Eye (tissue), 1 donor: ENCODE data around the gene GPR89B.
"Not testable (repeated sequence)": the region's sequence is repeated elsewhere in the genome, so short reads cannot be mapped to it uniquely, and the experiment has no call there.

Experiments used
- DNase-seq: peaks from one replicate; pipeline ENCODE4 v3.0.0-alpha.2; 2015

The GPR89B gene

DNA sequence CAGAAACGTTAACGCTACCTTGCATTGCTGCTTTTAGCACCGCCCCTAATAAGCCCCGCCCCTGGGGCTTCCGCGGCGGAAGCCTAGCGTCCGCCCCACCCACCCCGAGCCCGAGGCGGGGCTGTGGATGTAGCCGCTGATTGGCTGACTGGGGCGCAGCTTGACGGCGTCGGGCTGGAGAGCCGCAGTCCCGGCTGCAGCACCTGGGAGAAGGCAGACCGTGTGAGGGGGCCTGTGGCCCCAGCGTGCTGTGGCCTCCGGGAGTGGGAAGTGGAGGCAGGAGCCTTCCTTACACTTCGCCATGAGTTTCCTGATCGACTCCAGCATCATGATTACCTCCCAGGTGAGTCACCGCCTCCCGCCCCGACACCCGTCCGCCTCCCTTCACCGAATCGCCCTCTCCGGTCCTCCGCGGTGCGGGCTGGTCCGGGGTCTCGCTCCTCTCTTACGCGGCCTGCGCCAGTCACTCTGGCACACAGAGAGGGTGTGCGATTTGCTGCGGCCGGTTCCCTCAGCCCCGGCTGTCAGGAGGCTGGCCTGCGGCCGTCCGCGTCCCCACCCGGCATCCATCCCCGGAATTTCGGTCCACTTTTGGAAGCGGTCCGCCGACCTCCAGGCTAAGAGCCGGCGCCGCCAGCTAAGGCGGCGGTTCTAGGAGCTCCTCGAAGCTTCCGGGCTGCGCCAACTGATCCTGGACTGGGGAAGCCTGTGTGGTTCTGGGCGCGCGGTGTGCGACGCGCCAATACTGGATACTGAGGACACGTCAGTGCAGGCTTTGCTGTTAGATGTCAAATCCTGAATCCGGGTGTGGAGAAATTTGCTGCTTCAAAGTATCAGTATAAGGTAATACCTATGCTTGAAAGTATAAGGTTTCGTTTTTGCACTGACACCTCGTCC, at the start of gene GPR89B:
Gene GPR89B (plus strand): TSS at position 185 of the 897 bp plus-strand sequence. CDS start 117 bp downstream, at position 302.
- DNase-seq = peak; percentile 94

DNA sequence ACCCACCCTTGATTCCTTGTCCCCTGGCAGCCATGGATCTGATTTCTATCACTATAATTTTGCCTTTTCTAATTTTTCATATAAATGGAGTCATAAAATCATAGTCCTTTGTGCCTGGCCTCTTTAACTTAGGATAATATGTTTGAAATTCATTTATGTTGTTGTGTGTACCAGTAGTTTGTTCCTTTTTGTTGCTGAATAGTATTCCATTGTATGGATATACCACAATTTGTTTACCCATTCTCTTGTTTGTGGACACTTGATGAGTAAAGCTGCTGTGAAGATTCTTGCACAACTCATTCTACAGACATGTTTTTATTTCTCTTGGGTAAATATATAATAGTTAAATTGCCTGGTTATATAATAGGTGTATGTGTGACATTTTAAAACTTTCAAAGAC, 48.3 kb upstream of the GPR89B start:
- no peak for DNase-seq

DNA sequence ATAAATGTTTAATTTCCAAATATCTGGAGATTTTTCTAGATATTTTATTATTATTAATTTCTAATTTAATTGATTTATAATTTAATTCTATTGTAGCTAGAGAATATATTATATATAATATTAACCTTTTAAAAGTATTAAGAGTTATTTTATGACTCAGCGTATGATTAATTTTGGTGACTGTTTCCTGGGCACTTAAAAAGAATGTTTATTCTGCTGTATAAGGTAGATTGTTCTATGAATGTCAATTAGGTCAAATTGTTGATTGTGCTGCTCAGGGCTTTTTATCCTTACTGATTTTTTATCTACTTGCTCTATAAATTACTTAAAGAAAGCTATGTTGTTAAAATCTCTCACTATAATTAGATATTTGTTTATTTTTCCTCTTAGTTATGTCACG, 45.7 kb upstream of the GPR89B start:
- DNase-seq = no peak

DNA sequence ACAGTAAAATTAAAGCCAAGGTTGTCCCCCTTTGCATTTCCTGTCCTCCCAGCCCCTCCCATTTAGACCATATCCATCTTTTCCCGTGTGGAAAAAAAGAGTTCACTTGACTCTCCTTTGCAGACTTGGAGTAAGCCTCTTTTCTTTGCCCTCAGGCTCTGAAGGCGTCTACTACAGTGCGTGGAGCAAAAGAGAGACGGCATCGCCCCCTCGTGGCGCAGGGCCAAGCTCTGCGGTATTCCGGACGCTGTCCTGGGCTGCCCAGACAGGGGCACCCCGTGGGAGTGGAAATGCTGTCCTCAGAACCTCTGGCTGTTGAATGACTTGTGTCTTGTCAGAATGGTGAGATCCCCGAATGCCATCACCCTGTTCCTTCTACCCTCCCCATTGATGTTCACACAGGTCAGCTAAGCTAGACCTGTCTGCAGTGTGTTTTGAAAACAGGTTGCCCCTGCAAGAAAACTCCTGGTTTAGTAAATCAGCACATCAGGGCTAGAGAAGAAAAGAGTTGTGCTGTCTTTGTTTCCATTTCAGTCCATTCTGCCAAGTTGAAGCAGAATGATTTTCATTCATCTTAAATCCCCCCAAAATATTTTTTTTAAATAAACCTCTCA, 37.9 kb upstream of the GPR89B start:
- peak; percentile 89 for DNase-seq

DNA sequence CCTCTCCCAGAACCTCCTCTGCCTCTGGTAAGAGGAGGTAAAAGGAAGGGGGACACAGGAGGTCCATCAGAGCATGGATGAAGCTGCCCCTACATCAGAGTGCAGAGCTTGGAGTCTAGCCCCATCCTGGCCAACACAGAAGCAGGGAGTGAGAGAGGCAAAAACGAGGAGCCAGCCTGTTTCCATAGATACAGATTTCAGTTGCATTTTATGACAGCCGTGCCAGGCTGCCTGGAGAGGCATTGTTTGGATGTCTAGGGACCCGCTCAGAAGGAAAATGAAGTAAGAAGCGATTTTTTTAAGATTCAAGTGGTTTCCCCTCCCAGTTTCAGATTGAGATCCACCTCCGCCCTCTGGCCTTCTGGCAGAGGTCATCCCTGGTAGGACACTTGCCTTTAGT, 37.1 kb upstream of the GPR89B start:
- peak; percentile 15 for DNase-seq

DNA sequence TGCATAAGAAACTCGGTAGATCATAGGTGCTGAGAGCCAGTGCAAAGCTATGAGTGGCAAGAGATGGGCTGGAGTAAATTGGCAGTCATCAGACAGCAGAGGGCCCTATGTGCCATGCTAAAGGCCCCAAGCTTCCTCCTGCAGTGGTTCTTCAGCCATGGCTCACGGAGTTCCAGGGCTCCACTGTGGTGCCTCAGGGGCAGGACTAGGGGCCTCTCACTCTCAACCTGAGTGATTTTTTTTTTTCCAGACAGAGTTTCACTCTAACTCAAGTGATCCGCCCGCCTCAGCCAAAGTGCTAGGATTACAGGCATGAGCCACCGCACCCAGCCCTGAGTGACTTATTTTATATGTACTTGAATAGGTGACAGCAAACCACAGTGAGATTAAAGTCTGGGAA, 36.0 kb upstream of the GPR89B start:
- DNase-seq = no peak

DNA sequence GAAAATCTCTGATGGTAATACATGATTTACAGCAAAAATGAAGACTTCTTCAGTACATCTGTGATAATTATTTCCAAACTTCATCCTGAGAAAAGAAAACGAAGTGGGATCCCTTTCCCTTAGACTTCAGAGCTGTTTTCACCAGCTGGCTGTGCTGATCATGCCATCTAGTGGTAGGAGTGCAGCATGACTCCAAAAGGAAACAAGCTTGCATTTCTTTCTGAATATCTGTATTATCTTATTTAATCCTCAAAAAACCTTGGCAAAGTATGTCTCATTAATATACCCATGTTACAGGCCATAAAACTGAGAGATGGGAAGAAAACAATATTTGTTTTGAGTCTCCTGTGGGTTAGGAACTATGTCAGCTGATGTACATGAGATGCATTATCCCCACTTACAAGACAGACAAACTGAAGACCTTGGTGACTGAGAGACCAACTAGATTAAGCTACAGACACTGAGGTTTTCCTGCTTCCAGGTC, 35.4 kb upstream of the GPR89B start:
- peak; percentile 80 for DNase-seq

DNA sequence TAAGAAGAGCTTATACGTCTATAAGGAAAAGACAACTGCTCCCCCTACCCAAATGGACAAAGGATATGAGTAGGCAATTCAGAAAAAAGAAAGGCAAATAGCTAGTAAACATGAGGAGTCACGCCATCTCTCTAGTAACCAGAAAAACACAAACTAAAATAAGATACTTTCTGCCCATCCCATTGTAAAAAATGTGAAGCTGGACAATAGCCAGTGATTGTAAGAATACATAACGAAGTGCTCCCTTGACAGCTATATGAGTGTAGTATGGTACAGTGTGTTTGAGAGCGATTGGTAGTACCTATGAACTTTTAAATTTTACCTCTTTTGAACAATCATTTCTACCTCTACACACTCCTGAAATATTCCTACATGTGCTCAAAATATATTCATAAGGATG, 33.1 kb upstream of the GPR89B start:
- DNase-seq = no peak

DNA sequence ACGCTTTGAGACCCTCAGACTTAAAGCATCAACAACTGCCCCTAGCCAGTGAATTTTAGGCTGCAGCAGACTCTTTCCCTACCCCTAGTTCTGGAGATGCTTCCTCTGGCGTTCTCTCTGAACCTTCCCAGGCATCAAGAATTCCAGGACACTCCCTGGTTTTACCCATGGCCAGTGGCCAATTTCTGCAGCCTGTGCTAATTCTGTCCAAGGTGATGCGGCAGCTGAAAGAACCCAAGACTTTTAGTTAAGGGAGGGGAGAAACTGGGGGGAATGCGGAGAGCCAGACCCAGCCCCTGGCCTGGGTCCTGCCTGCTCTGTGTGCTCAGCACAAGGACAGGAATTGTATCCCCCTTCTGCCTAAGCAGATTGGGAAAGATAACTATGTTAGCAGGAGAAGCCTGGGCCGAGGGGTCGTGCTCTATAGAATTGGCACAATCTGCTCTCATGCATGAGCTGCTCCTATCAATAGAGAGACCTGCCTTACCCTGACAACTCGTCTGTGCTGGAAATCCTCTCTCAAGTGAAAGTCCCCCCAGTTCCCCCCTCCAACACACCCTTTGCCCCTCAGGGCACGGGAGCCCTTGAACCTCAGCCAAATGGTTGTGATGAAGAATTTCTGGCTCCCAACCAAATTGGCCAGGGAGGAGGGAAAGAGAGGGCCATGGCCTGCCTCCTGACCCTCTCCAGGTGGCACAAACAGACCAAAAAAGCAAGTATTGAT, 31.0 kb upstream of the GPR89B start:
- DNase-seq = peak; percentile 88

DNA sequence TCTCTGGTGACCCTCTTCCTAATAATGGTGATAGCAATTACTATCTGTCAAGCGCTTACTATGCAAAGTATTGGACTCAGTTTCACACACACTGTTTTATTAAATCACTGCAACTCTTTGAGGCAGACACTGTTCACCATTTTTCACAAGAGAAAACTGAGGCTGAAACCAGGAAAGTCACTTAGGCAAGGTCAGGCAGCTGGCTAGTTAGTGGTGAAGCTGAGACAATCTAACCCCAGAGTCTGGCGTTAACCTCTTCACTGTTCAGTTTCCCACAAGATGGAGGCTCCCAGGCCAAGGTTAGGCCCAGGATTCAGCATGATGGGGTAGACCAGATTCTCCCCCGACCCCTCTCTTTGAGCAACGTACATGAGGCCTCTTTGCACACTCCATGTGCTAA, 30.4 kb upstream of the GPR89B start:
- no peak for DNase-seq

DNA sequence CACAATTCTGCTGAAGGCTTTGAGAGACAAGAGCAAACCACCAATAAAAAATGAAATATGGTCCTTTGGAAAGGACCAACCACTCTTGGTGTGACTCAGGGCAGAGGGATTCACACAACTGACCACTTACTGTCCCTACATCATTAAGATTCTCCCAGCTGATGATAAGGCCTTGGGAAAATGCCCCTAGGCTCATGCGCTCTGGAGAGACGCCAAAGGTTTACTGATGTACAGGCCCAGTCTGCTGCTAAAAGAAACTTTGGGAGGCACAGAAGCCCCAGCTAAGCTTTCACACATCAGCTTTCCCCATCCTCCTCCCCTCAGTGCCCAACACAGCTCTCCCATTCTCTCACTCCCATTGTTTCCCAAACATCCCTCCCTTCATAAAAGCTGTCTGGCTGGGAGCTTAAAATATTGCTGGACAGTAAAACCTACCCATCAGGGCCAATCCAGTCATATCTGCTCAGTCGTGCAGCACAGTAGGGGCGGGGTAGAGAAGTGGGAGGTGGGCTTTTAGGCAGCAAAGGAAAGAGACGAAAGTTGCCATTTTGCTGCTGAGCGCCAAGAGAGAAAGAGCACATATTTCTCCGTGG, 25.9 kb upstream of the GPR89B start, which contains the start of gene GJA8:
Gene GJA8 (plus strand): TSS at position 543 of the 593 bp plus-strand sequence. CDS start 5,161 bp downstream, outside the sequence.
- DNase-seq = peak; percentile 28

DNA sequence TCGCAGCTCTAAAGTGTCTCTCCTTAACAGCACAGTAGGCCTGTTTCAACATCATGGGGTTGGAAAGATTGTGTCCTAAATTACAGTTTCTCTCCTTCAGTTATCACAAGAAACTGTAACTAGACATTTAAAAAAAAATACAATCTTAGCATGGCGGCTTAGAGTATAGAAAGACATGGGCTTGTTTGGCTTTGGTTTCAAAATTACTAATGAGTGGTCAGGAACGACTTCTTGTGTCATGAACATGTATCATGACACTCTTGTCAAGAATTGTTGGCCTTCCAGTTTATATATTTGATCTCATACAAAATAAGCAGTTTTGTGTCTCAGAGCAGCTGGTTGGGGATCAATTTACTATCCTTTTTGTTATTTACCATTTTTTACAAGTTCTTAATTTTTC, 23.5 kb upstream of the GPR89B start:
- DNase-seq = no peak

DNA sequence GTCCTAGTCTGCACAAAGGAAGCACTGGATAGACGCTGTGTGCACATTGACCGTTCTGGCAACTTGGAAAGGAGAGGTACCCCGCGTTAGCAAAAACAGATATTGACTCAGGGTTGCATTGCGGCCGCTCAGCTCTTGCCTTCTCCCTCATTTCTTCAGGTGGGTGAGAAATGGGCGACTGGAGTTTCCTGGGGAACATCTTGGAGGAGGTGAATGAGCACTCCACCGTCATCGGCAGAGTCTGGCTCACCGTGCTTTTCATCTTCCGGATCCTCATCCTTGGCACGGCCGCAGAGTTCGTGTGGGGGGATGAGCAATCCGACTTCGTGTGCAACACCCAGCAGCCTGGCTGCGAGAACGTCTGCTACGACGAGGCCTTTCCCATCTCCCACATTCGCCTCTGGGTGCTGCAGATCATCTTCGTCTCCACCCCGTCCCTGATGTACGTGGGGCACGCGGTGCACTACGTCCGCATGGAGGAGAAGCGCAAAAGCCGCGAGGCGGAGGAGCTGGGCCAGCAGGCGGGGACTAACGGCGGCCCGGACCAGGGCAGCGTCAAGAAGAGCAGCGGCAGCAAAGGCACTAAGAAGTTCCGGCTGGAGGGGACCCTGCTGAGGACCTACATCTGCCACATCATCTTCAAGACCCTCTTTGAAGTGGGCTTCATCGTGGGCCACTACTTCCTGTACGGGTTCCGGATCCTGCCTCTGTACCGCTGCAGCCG, 20.3 kb upstream of the GPR89B start:
- DNase-seq = no peak

DNA sequence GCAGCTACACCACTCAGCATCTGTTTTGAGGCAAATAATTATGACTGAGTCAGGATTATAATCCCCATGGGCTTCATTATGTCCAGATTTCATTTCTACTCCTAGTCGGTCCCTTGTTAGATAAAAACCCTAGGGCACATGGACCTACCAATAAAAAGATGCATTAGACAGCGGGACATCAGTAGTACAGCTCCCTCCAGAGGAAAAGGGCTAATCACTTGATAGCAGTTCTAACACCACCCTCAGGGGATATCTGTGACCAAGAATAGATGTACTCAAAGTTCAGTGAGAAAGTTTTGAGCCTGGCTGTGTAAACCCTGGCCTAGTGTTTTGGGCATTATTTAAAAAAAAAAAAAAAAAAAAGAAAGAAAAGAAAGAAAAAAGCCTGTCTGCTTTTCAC, 15.7 kb upstream of the GPR89B start:
- no peak for DNase-seq

DNA sequence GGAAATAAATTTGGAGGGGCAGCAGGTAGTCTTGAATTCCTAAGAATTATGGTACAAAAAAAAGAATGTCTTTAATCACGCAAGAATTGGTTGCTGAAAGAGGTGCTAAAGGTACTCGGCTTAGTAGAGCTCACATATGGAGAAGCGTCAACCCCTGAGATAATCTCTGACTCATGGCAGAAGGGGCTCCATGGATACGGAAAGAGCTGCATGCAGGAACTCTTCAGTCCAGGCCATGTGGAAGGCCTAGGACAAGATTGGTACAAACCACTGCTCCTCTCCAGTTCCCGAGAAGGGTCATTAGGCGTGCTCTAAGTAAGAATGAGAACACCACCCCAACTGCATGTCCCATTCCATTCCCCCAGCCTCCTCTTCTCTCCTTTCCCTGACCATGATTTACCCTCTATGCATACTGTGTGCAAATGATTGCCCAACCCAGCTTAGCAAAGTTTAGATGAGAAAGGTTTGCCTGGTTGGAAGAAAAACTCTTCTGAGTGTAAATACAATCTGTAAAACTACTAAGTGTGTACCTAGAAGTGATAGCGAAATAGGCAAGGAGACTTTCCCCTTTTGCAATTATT, 14.8 kb upstream of the GPR89B start:
- no peak for DNase-seq

DNA sequence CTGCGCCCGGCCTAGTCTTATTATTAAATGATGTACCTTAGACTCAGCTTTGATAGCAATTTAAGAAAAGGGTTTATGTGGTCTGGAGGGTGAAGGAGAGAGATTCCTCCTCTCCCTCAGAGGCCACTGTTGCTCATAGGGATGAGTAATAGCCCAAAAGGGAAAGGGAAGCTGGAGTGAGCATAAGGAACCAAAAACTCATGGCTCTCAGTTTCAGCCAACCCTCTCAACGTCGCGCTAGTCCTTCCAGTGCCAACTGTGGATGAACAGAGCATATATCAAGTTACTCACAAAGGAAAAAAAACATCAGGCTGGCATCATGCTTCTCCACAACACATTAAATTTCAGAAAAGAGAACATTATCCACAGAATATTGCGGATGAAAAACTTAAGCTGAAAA, 8.3 kb upstream of the GPR89B start:
- no peak for DNase-seq

DNA sequence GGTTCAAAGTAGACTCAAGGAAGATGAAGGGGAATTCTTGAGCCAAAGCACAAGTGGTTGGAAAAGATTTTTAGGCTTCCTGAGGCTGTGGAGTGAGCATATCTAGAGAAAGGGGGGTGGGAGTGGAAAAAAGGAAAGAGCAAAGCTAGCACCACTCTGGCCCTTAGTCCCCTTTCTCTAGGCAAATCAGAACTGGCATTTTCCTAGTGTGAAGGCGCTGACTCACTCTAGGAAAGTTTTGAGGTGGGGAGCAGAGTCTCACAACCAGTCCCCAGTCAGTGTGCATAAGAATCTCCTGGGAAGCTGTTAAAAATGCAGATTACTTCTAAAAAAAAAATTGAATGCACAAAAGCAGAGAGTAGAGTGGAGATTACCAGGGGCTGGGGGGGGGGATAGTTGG, 3.4 kb upstream of the GPR89B start:
- no peak for DNase-seq

DNA sequence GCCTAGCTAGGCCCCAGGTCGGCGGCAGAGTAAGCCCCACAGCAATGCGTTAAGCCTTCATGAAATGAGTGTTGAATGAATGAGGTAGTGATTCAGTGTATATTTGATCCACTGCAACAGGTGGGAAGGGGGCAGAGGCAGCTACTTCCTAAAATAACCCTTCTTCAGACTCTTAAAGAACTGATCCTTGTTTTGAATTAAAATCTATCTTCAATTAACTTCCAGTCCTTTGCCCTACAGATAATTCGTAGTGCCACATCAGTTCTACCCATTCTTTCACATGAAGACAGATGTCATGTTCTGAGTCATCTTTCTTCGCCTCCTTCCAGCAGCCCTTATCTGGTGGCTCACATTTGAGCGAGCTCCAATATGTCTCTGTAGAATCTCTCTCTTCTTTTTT, 1.0 kb upstream of the GPR89B start:
- not testable (repeated sequence) for DNase-seq

DNA sequence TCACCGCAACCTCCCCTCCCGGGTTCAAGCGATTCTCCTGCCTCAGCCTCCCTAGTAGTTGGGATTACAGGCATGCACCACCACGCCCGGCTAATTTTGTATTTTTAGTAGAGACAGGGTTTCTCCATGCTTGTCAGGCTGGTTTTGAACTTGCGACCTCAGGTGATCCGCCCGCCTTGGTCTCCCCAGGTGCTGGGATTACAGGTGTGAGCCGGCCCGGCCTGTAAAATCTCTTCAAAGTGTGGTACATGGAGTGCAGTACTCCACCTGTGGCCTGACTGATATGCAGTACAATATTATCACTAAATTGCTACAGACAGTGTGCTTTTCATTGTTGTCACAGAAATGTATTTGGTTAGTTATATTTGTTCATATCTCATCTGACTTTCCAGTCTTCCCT, 531 bp upstream of the GPR89B start:
- DNase-seq = not testable (repeated sequence)

DNA sequence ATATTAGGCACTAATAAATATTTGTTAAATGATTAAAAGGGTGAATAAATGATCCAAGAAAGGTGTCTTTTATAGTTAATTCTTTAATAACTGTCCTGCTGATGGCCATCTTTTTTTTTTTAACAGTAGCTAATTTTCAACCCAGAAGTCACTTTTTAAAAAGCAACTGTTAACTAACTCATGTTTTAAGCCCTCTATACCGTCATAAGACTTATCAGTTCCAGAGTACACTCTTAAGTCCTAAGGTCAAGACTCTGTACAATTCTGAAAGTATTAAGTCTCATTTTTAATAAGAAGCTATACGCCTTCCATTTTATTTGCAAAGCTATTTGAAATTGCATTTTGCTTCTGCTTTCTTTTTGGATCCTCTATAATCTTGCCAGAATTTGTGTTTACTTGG, 2.9 kb downstream of the GPR89B start:
- DNase-seq = not testable (repeated sequence)

DNA sequence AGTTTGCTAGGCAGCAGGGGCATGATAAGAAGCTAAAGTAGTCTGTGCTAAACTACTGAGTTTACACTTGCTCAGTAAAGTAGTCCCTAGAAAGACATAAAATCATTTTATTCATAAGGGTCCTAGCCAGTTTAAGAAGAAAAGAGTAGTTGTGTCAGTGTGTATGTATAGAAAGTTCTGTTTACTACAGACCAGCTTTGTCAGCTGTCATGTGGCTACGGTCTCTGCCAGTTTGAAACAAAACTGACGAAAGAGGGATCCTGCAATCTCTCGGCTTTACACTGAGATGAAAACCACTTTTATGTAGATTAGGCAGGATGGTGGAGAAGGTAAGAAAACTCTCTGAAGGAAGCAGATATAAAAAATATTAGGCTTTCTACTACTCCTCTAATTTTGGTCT, 7.1 kb downstream of the GPR89B start:
- DNase-seq = not testable (repeated sequence)

DNA sequence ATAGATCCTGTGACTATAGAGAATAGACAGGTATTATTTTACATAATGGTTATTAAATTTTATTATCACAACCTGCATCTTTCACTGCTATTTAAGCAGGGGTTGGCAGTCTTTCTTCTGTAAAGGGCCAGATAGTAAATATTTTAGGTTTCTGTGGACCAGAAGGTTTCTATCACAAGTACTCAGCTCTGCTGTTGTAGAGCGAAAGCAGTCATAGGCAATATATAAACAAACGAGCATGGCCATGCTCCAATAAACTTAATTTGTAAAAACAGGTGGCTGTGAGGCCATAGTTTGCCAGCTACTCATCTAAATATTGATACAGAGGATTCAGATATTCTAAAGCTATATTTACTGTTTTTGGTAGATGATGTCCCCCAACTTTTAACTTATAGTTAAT, 12.2 kb downstream of the GPR89B start:
- not testable (repeated sequence) for DNase-seq
